ENCODE results near the gene DGKB.

The DGKB gene

DNA sequence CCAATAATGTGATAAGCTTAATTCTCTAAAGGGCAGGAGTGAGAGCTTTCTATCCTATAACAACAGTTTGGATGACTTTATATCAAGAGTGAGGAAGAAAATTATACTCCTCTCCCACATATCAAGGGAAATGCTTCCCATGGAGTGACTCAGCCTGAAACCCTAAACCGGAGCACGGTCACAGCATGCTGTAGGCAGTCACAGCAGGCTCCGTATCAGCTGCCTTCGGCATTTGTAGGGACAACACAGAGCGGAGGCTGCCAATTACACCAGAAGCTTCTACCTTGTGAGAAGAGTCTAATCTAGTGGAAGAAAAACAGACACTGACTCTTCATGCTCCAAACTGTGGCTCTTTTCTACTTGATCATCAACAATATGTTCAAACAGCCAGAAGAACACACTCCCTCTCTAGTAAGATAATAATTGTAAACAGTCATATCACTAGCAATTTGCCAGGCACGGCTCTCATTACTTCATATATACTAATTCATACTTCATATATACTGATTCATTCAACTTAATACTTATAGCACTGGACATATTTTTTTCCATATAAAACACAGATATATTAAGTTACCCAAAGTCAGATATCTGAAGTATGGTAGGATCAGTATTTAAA is 65.9 kb downstream of the DGKB start:
- Histone ChIP-seq H3K27ac (no peak overlapping the region), H3K9me3 (no peaks in the 10 kb centered on the region), H3K27me3 (no peaks in the 10 kb centered on the region), H3K4me3 (ENCODE audit: low read depth in 1 of 2, low read length in 1 of 2) (no peak overlapping the region), H3K36me3 (no peaks in the 10 kb centered on the region), H3K4me1 (ENCODE audit: control insufficient read depth in 1 of 2, insufficient read depth in 1 of 2, low read depth in 1 of 2, low read length in 1 of 2) (no peaks in the 10 kb centered on the region)
- no peak for TF ChIP-seq CTCF (IDR thresholded peaks at IDR 0.05)

DNA sequence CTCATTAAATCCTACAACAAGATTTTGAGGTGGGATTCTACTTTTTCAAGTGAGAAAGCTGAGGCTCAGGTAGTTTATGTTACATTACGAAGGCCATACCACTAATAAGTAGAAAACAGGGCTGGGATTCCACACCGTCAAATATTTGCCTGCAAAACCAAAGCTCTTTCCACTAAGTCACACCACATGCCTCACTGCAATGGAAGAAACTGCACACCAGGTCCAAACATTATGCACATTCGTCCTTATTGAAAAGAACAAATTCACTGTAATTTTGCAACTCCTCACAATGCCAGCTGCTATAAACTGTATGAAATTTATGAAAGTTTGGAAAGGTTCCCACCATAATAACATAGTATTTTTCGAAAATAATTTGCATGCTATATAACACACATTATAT is 66.5 kb downstream of the DGKB start:
- Histone ChIP-seq H3K27me3 (no peaks in the 10 kb centered on the region), H3K4me3 (ENCODE audit: low read depth in 1 of 2, low read length in 1 of 2) (no peak overlapping the region), H3K27ac (no peak overlapping the region), H3K9me3 (no peaks in the 10 kb centered on the region), H3K4me1 (ENCODE audit: control insufficient read depth in 1 of 2, insufficient read depth in 1 of 2, low read depth in 1 of 2, low read length in 1 of 2) (no peaks in the 10 kb centered on the region), H3K36me3 (no peaks in the 10 kb centered on the region)
- TF ChIP-seq CTCF (IDR thresholded peaks at IDR 0.05) = no peak

GRCh38 chr7:14835384-14835783 is 67.2 kb downstream of the DGKB start:
- no peaks in the 10 kb centered on the region for H3K9me3 ChIP-seq
- no peaks in the 10 kb centered on the region for H3K27me3 ChIP-seq
- no peaks in the 10 kb centered on the region for H3K4me1 ChIP-seq (ENCODE audit: control insufficient read depth in 1 of 2, insufficient read depth in 1 of 2, low read depth in 1 of 2, low read length in 1 of 2)
- H3K27ac ChIP-seq = no peak overlapping the region
- no peak for TF ChIP-seq CTCF (IDR thresholded peaks at IDR 0.05)
- H3K36me3 ChIP-seq = no peaks in the 10 kb centered on the region
- no peak overlapping the region for H3K4me3 ChIP-seq (ENCODE audit: low read depth in 1 of 2, low read length in 1 of 2)

DNA sequence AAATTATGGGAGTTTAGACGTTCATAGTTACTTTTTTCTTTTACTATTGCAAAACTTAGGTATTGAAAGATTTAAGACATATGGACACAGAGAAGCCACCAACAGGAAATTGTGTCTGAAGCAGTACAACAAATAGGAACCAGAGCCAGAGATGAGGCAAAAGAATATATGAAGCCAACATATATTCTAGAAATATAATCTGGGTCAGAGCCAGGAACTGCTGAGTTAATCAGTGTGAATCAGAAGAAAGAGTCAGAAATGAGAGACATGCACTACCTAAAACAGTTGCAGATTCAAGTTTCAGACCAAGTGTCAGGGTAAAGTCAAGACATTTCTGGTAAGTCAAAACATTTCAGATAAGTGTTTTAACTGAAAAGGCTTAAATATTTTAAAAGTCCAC is 67.7 kb downstream of the DGKB start:
- H3K9me3 ChIP-seq = no peaks in the 10 kb centered on the region
- no peak overlapping the region for H3K4me3 ChIP-seq (ENCODE audit: low read depth in 1 of 2, low read length in 1 of 2)
- no peaks in the 10 kb centered on the region for H3K36me3 ChIP-seq
- H3K27ac ChIP-seq = no peak overlapping the region
- no peak for TF ChIP-seq CTCF (IDR thresholded peaks at IDR 0.05)
- no peaks in the 10 kb centered on the region for H3K27me3 ChIP-seq
- no peaks in the 10 kb centered on the region for H3K4me1 ChIP-seq (ENCODE audit: control insufficient read depth in 1 of 2, insufficient read depth in 1 of 2, low read depth in 1 of 2, low read length in 1 of 2)

DNA sequence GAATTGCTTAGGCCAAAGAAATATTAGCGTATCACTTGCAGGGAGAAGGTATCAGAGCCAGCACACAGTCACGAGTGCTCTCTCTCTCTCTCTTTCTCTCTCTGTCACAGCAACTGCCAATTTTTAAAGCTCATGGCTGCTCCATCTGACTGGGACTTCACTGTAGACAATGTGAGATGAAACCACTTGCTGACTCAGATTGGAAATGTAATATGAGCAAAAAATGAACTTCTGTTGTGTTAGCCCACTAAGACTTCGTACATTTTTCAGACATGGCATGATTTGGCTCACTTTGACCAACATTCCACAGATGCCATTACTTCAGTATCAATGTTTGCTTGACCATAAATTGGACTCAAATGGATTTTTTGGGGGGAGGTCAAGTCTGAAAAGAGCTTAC is 68.1 kb downstream of the DGKB start:
- Histone ChIP-seq H3K4me1 (ENCODE audit: control insufficient read depth in 1 of 2, insufficient read depth in 1 of 2, low read depth in 1 of 2, low read length in 1 of 2) (no peaks in the 10 kb centered on the region), H3K27ac (no peak overlapping the region), H3K9me3 (no peaks in the 10 kb centered on the region), H3K36me3 (no peaks in the 10 kb centered on the region), H3K27me3 (no peaks in the 10 kb centered on the region), H3K4me3 (ENCODE audit: low read depth in 1 of 2, low read length in 1 of 2) (no peak overlapping the region)
- TF ChIP-seq CTCF (IDR thresholded peaks at IDR 0.05) = no peak

- H3K27ac ChIP-seq = no peak overlapping the region
Measured at GRCh38 chr7:14833707-14834106, 68.8 kb downstream of the DGKB start.

More at GRCh38 chr7:14833707-14834106, 68.8 kb downstream of the DGKB start:
- H3K4me1 ChIP-seq (ENCODE audit: control insufficient read depth in 1 of 2, insufficient read depth in 1 of 2, low read depth in 1 of 2, low read length in 1 of 2) = no peaks in the 10 kb centered on the region
- no peaks in the 10 kb centered on the region for H3K9me3 ChIP-seq
- H3K4me3 ChIP-seq (ENCODE audit: low read depth in 1 of 2, low read length in 1 of 2) = no peak overlapping the region
- H3K36me3 ChIP-seq = no peaks in the 10 kb centered on the region
- H3K27me3 ChIP-seq = no peaks in the 10 kb centered on the region
- TF ChIP-seq CTCF (IDR thresholded peaks at IDR 0.05) = no peak
